ENCODE data around the gene LBHD2.

Gene LBHD2

DNA sequence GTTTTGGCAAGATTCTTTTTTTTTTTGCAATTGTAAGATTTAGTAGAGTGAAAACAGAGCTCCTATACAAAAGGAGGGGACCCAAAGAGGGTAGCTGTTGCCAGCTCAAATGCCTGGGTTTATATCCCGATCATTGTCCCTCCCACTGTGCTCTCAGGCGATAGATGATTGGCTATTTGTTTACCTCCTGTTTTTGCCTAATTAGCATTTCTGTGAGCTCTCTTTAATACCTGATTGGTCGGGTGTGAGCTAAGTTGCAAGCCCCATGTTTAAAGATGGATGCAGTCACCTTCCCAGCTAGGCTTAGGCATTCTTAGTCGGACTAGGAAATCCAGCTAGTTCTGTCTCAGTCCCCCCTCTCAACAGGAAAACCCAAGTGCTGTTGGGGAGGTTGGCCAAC, 12.4 kb downstream of the LBHD2 start:
- no peak overlapping the region for H2BK120ac ChIP-seq (ENCODE audit: low read depth, low read length)
- H3K79me1 ChIP-seq (replicated peaks; ENCODE audit: low read length, poor library complexity, severe bottlenecking), result no peaks in the 10 kb centered on the region
- no peak overlapping the region for H2BK15ac ChIP-seq (ENCODE audit: low read depth, poor library complexity, severe bottlenecking)
- no peaks in the 10 kb centered on the region for H3K9me3 ChIP-seq (ENCODE audit: control insufficient read depth, low read length)
- no peak overlapping the region for H3K14ac ChIP-seq (ENCODE audit: low read length in 2 of 2)
- no peak overlapping the region for H3K4me2 ChIP-seq (ENCODE audit: low read length, poor library complexity, severe bottlenecking)
- H3K9ac ChIP-seq (ENCODE audit: low read length), result no peak overlapping the region
- no peak for DNase-seq
- no peak overlapping the region for H2BK5ac ChIP-seq (ENCODE audit: low read depth, low read length, poor library complexity, severe bottlenecking)
- no peaks in the 10 kb centered on the region for H3K36me3 ChIP-seq (ENCODE audit: control insufficient read depth in 1 of 2, insufficient read depth in 2 of 2, low read depth in 1 of 2, low read length in 2 of 2)
- H3K18ac ChIP-seq (ENCODE audit: low read depth in 1 of 2, low read length in 2 of 2), result no peak overlapping the region
- H4K91ac ChIP-seq (ENCODE audit: low read length), result no peak overlapping the region
- no peak overlapping the region for H2AFZ ChIP-seq (ENCODE audit: low read depth, low read length)
- WGBS, result 70% methylated on average over 4 of the region's 4 CpGs
- H3K23ac ChIP-seq (ENCODE audit: low read length in 2 of 2), result no peak overlapping the region
- no peak overlapping the region for H2BK12ac ChIP-seq (ENCODE audit: low read length in 2 of 2)
- no peak overlapping the region for H3K27ac ChIP-seq (ENCODE audit: low read length, poor library complexity, severe bottlenecking)
- H3K4ac ChIP-seq (ENCODE audit: low read depth in 1 of 2, low read length in 2 of 2), result no peak overlapping the region
- peaks cover 12% of the 10 kb centered on the region for H3K4me1 ChIP-seq (ENCODE audit: control insufficient read depth, insufficient read depth, low read depth, low read length)
- H3K4me3 ChIP-seq (ENCODE audit: insufficient read depth in 1 of 2, low read depth in 1 of 2, low read length in 2 of 2), result no peak overlapping the region
- no peak overlapping the region for H4K8ac ChIP-seq (ENCODE audit: low read length)
- no peak overlapping the region for H2AK5ac ChIP-seq (ENCODE audit: low read length, severe bottlenecking)
- peaks cover 3 to 10% of the 10 kb centered on the region in 2 experiments for H3K27me3 ChIP-seq (ENCODE audit: control insufficient read depth in 1 of 2, insufficient read depth in 1 of 2, low read length in 2 of 2)

DNA sequence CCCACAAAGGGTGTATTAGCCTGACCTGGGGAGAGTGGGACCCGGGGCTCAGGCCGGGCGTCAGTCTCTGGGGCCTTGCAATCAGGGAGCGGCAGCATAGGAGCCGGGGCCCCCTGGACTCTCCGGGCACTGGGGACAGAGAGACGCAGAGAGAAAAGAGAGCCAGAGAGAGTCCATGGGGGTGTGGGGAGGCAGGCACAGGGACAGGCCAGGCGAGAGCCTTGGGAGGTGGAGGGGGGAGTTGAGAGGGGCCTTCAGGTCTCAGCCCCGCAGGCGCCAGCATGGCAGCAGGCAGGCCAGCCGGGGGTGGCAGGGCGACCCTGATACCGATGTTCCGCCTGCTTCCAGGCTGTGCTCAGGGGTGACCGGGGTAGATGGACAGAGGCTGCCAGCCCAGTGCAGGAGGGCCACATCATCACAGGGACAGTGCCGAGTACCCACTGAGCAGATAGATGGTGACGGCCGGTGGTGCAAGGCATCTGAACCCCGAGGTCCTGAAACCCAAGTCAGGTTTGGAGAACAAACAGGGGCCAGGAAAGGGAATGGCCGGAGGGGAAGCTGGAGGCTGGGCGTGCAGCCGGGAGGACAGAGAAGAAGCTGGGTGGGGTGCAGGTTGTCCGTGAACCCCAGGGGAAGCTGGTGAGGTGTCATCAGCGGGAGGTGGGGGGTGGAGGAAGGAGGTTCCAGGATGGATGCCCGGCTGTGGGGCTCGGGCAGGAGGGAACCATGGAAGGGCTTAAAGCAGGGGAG, 13.4 kb downstream of the LBHD2 start:
- no peak overlapping the region for H2BK15ac ChIP-seq (ENCODE audit: low read depth, poor library complexity, severe bottlenecking)
- H3K9me3 ChIP-seq (ENCODE audit: control insufficient read depth, low read length), result no peaks in the 10 kb centered on the region
- DNase-seq, result no peak
- no peak overlapping the region for H3K14ac ChIP-seq (ENCODE audit: low read length in 2 of 2)
- no peaks in the 10 kb centered on the region for H3K36me3 ChIP-seq (ENCODE audit: control insufficient read depth in 1 of 2, insufficient read depth in 2 of 2, low read depth in 1 of 2, low read length in 2 of 2)
- no peak overlapping the region for H4K91ac ChIP-seq (ENCODE audit: low read length)
- H4K8ac ChIP-seq (ENCODE audit: low read length), result no peak overlapping the region
- H3K23ac ChIP-seq (ENCODE audit: low read length in 2 of 2), result no peak overlapping the region
- 89% methylated on average over 26 of the region's 26 CpGs for WGBS
- H3K18ac ChIP-seq (ENCODE audit: low read depth in 1 of 2, low read length in 2 of 2), result no peak overlapping the region
- H3K9ac ChIP-seq (ENCODE audit: low read length), result no peak overlapping the region
- peaks cover 6% of the 10 kb centered on the region for H3K4me1 ChIP-seq (ENCODE audit: control insufficient read depth, insufficient read depth, low read depth, low read length)
- H2BK5ac ChIP-seq (ENCODE audit: low read depth, low read length, poor library complexity, severe bottlenecking), result no peak overlapping the region
- H3K4ac ChIP-seq (ENCODE audit: low read depth in 1 of 2, low read length in 2 of 2), result no peak overlapping the region
- H2BK120ac ChIP-seq (ENCODE audit: low read depth, low read length), result no peak overlapping the region
- peaks cover 3 to 20% of the 10 kb centered on the region in 2 experiments for H3K27me3 ChIP-seq (ENCODE audit: control insufficient read depth in 1 of 2, insufficient read depth in 1 of 2, low read length in 2 of 2)
- no peak overlapping the region for H3K27ac ChIP-seq (ENCODE audit: low read length, poor library complexity, severe bottlenecking)
- no peak overlapping the region for H3K4me3 ChIP-seq (ENCODE audit: insufficient read depth in 1 of 2, low read depth in 1 of 2, low read length in 2 of 2)
- no peaks in the 10 kb centered on the region for H3K79me1 ChIP-seq (replicated peaks; ENCODE audit: low read length, poor library complexity, severe bottlenecking)
- H3K4me2 ChIP-seq (ENCODE audit: low read length, poor library complexity, severe bottlenecking), result no peak overlapping the region
- H2AK5ac ChIP-seq (ENCODE audit: low read length, severe bottlenecking), result no peak overlapping the region
- H2AFZ ChIP-seq (ENCODE audit: low read depth, low read length), result no peak overlapping the region
- peak overlapping the region in 1 of 2 experiments; percentile 67 for H2BK12ac ChIP-seq (ENCODE audit: low read length in 2 of 2)

DNA sequence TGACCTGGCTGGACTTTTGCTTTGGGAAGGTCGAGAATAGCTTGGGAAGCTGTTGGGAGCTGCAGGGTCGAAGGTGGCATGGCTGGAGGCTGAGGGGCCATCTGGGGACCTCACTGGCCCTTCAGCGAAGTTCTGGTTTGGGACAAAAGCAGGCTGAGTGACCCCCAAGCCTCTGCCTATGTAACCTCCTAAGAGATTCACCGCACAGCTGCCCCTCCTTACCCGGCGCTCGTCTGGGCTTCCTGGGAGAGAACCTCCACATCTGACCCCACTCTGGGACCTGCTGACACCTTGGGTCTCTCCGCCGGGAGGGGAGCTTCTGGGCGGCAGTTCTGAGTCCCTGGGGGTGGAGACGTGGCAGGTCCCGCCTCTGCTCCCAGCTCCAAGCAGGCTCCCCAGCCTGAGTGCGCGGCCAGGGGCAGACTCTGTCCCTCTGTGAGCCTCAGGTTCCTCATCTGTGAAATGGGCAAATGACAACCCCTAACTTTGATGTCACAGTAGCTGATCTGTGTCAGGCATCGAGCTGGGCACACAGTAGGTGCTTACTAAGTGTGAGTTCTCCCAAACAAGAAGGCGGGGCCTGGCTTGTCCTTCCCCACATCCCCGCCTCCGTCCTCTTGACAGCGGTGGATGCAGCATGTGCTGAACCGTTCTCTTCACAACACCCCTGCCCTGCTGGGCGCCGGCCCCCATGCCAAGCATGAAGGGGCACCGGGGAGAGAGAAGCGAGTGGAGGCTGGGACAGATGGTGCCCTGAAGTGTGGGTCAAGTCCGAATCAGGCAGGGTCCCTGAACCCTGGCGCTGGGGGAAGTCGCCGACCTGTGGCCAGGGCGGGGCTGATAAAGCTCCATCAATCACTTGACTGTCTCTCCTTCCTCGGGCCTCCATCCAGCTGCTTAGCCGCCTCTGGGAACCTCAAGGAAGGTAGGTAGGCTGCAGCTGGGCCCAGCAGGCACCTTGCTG, 14.3 kb downstream of the LBHD2 start:
- Histone ChIP-seq H3K4me3 (ENCODE audit: insufficient read depth in 1 of 2, low read depth in 1 of 2, low read length in 2 of 2) (no peak overlapping the region), H3K27ac (ENCODE audit: low read length, poor library complexity, severe bottlenecking) (no peak overlapping the region), H3K18ac (ENCODE audit: low read depth in 1 of 2, low read length in 2 of 2) (no peak overlapping the region), H3K9ac (ENCODE audit: low read length) (no peak overlapping the region), H2BK15ac (ENCODE audit: low read depth, poor library complexity, severe bottlenecking) (no peak overlapping the region), H2BK120ac (ENCODE audit: low read depth, low read length) (no peak overlapping the region), H2AK5ac (ENCODE audit: low read length, severe bottlenecking) (no peak overlapping the region), H3K14ac (ENCODE audit: low read length in 2 of 2) (no peak overlapping the region), H3K23ac (ENCODE audit: low read length in 2 of 2) (no peak overlapping the region), H2BK5ac (ENCODE audit: low read depth, low read length, poor library complexity, severe bottlenecking) (no peak overlapping the region), H4K91ac (ENCODE audit: low read length) (no peak overlapping the region), H3K36me3 (ENCODE audit: control insufficient read depth in 1 of 2, insufficient read depth in 2 of 2, low read depth in 1 of 2, low read length in 2 of 2) (no peaks in the 10 kb centered on the region), H3K27me3 (ENCODE audit: control insufficient read depth in 1 of 2, insufficient read depth in 1 of 2, low read length in 2 of 2) (peaks cover 3 to 27% of the 10 kb centered on the region in 2 experiments), H3K9me3 (ENCODE audit: control insufficient read depth, low read length) (no peaks in the 10 kb centered on the region), H3K4me1 (ENCODE audit: control insufficient read depth, insufficient read depth, low read depth, low read length) (peaks cover 6% of the 10 kb centered on the region), H3K4ac (ENCODE audit: low read depth in 1 of 2, low read length in 2 of 2) (no peak overlapping the region), H3K79me1 (replicated peaks; ENCODE audit: low read length, poor library complexity, severe bottlenecking) (no peaks in the 10 kb centered on the region), H2AFZ (ENCODE audit: low read depth, low read length) (no peak overlapping the region), H3K4me2 (ENCODE audit: low read length, poor library complexity, severe bottlenecking) (no peak overlapping the region), H4K8ac (ENCODE audit: low read length) (no peak overlapping the region), H2BK12ac (ENCODE audit: low read length in 2 of 2) (no peak overlapping the region)
- no peak for DNase-seq
- WGBS, result 88% methylated on average over 27 of the region's 31 CpGs

Data from mesenchymal stem cell (in vitro differentiated cells and primary cell).